Panc1 (cell line): Measurements from ENCODE around the gene MRPL50. TPM values are rescaled to one million over a fixed set of nuclear protein-coding genes. Genes with fewer than 3 reads are reported as not detected.

Experiments
- ATAC-seq: fragments of 200-7000 bp; cut with Tn5 transposase; 2 replicates; pipeline ENCODE4 v1.9.1; 2020; ENCODE audit warnings: mild to moderate bottlenecking, moderate library complexity
- BruUV-seq: library from RNA; stranded (reverse); fragments of 400-500 nt; replicated peaks from 2 replicates; lab custom pipeline; 2021; lab: Mats Ljungman, UMichigan
- CTCF ChIA-PET: fragments of 300-600 bp; sonication (Branson Sonifier 250); formaldehyde crosslinking; loops from one replicate; lab custom pipeline; 2022; ENCODE audit warnings: antibody characterized with exemption; lab: Charles Lee
- POLR2A ChIA-PET: fragments of 300-600 bp; sonication (Branson Sonifier 250); formaldehyde crosslinking; loops from one replicate; lab custom pipeline; 2022; ENCODE audit warnings: antibody characterized with exemption; lab: Charles Lee
- DNase-seq: peaks from one replicate; pipeline ENCODE4 v3.0.0-alpha.2; 2010; ENCODE audit warnings: low read depth, low spot score
- H3K27ac ChIP-seq: 2 replicates; pipeline ENCODE4 v1.5.1; 2011; ENCODE audit warnings: mild to moderate bottlenecking, low read length, inconsistent platforms
- H3K27me3 ChIP-seq: fragments of 200-500 bp; sonication (Bioruptor generic); 2 replicates; pipeline ENCODE4 v1.6.0; 2014; ENCODE audit warnings: low read length, inconsistent platforms; ENCODE audit not compliant: control insufficient read depth, insufficient read depth
- H3K36me3 ChIP-seq: fragments of 200-500 bp; sonication (Bioruptor generic); 2 replicates; pipeline ENCODE4 v1.5.1; 2014; ENCODE audit warnings: inconsistent platforms, mild to moderate bottlenecking, low read length, moderate library complexity; ENCODE audit not compliant: control insufficient read depth, insufficient read depth
- H3K4me1 ChIP-seq: 2 replicates; pipeline ENCODE4 v1.5.1; 2011; ENCODE audit warnings: inconsistent platforms, mild to moderate bottlenecking, low read length, moderate library complexity; ENCODE audit not compliant: control insufficient read depth, insufficient read depth
- H3K4me3 ChIP-seq, 2 experiments: 2 replicates each; pipeline ENCODE4 v1.5.1; 2011 to 2012; ENCODE audit warnings: low read depth in 2 of 2, low read length in 2 of 2, mild to moderate bottlenecking in 2 of 2, inconsistent platforms in 1 of 2, moderate library complexity in 1 of 2
- H3K9me3 ChIP-seq: fragments of 200-500 bp; sonication (Bioruptor generic); 2 replicates; pipeline ENCODE4 v1.5.1; 2014; ENCODE audit warnings: low read depth, mild to moderate bottlenecking, inconsistent platforms, low read length, moderate library complexity; ENCODE audit not compliant: control insufficient read depth, insufficient read depth
- POLR2AphosphoS5 ChIP-seq: IDR thresholded peaks from 2 replicates; pipeline ENCODE4 v1.6.1; 2012; ENCODE audit warnings: mild to moderate bottlenecking, low read depth, low read length, moderate library complexity
- SIN3A ChIP-seq: IDR thresholded peaks from 2 replicates; pipeline ENCODE4 v1.6.1; 2012; ENCODE audit warnings: low read depth, mild to moderate bottlenecking, low read length, moderate library complexity, borderline replicate concordance; ENCODE audit not compliant: insufficient read depth
- TCF7L2 ChIP-seq: IDR thresholded peaks from 2 replicates; pipeline ENCODE4 v1.6.1; 2011; ENCODE audit warnings: mild to moderate bottlenecking, low read depth, low read length, inconsistent platforms
- in situ Hi-C: cut with HindIII; loops from 2 replicates; pipeline ENCODE4 v1.10.0; 2016; ENCODE audit warnings: low sequenced_read_pairs, low pct_unique_long_range_greater_than_20kb
- intact Hi-C: fragments of 100-400 bp; cut with micrococcal nuclease; formaldehyde crosslinking; loops from one replicate; pipeline ENCODE4 v1.10.0; 2022; ENCODE audit not compliant: unreplicated experiment
- total RNA-seq: library from RNA; stranded (reverse); gene quantifications from one replicate; pipeline ENCODE4 v1.2.1, GENCODE V29; 2021; ENCODE audit not compliant: unreplicated experiment
- TF ChIP-seq, protein P1 (sequence below), 2 experiments: IDR thresholded peaks; 2 replicates each; pipeline ENCODE4 v1.6.1; 2011 to 2012; ENCODE audit warnings: low read depth in 2 of 2, control low read depth in 1 of 2, low read length in 1 of 2, mild to moderate bottlenecking in 1 of 2, moderate library complexity in 1 of 2; ENCODE audit not compliant: insufficient read depth in 1 of 2
- TF ChIP-seq, protein P2 (sequence below): fragments of 450-650 bp; IDR thresholded peaks from 2 replicates; pipeline ENCODE4 v1.5.1; 2017; ENCODE audit warnings: mild to moderate bottlenecking

MRPL50 gene
- total RNA-seq, 1 experiment from 2014 or later: 7.2 TPM

DNA sequence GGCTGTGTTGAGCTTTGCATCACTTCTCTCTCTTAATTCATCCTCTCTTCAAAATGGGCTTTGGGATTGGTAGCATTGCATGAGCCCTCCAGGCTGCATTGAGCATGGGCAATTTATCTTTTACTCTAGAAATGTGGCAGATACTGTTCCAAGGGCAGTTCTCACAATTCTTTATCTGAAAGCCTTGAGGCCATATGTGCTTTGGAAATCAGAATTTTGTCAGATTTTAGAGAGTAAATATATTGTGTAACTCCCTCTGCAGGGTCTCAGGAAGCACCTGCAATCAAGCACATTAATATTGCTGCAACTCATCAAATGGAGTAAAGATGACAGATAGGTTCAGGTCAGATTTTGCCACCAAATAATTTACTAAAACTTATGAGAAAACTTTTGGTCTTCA, 19.6 kb upstream of the MRPL50 start:
- CTCF ChIA-PET: no interaction called here
- TF ChIP-seq SIN3A (no peak), TCF7L2 (no peak), POLR2AphosphoS5 (no peak)
- TF ChIP-seq, protein P1, sequence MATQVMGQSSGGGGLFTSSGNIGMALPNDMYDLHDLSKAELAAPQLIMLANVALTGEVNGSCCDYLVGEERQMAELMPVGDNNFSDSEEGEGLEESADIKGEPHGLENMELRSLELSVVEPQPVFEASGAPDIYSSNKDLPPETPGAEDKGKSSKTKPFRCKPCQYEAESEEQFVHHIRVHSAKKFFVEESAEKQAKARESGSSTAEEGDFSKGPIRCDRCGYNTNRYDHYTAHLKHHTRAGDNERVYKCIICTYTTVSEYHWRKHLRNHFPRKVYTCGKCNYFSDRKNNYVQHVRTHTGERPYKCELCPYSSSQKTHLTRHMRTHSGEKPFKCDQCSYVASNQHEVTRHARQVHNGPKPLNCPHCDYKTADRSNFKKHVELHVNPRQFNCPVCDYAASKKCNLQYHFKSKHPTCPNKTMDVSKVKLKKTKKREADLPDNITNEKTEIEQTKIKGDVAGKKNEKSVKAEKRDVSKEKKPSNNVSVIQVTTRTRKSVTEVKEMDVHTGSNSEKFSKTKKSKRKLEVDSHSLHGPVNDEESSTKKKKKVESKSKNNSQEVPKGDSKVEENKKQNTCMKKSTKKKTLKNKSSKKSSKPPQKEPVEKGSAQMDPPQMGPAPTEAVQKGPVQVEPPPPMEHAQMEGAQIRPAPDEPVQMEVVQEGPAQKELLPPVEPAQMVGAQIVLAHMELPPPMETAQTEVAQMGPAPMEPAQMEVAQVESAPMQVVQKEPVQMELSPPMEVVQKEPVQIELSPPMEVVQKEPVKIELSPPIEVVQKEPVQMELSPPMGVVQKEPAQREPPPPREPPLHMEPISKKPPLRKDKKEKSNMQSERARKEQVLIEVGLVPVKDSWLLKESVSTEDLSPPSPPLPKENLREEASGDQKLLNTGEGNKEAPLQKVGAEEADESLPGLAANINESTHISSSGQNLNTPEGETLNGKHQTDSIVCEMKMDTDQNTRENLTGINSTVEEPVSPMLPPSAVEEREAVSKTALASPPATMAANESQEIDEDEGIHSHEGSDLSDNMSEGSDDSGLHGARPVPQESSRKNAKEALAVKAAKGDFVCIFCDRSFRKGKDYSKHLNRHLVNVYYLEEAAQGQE (IDR thresholded peaks at IDR 0.05; ENCODE audit: insufficient read depth in 1 of 2, low read depth in 2 of 2, low read length in 1 of 2): no peak
- TF ChIP-seq, protein P2, sequence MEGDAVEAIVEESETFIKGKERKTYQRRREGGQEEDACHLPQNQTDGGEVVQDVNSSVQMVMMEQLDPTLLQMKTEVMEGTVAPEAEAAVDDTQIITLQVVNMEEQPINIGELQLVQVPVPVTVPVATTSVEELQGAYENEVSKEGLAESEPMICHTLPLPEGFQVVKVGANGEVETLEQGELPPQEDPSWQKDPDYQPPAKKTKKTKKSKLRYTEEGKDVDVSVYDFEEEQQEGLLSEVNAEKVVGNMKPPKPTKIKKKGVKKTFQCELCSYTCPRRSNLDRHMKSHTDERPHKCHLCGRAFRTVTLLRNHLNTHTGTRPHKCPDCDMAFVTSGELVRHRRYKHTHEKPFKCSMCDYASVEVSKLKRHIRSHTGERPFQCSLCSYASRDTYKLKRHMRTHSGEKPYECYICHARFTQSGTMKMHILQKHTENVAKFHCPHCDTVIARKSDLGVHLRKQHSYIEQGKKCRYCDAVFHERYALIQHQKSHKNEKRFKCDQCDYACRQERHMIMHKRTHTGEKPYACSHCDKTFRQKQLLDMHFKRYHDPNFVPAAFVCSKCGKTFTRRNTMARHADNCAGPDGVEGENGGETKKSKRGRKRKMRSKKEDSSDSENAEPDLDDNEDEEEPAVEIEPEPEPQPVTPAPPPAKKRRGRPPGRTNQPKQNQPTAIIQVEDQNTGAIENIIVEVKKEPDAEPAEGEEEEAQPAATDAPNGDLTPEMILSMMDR: no peak
- DNase-seq (no peak), ATAC-seq (no peak)
- no peaks in the 10 kb centered on the region for H3K36me3 ChIP-seq
- H3K4me1 ChIP-seq: no peaks in the 10 kb centered on the region
- no peak overlapping the region for H3K27ac ChIP-seq
- POLR2A ChIA-PET: no interaction called here
- H3K27me3 ChIP-seq: peaks cover 13% of the 10 kb centered on the region
- BruUV-seq: no TSS peak
- in situ Hi-C loops (no loop called here), intact Hi-C loops (no loop called here)
- H3K4me3 ChIP-seq: no peak overlapping the region
- H3K9me3 ChIP-seq: peaks cover 4% of the 10 kb centered on the region; the same call in 1 of the 2 replicates

DNA sequence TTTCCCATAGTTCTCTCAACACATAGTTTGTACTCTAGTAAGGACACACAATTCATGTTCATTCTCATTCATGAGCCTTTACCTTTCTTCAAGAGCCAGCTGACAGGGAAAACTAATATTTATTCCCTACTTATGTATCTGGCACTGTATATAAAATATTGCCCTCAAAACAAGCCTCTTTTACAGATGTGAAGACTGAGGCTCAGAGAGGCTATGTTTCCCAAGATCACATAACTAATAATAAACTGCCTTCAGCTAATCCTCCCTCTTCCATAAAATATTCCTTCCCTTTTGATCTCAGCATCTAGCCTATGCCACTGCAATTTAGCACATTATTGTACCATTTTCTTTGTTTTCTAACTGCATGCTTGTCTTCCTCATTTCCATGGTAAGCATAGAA, 19.0 kb upstream of the MRPL50 start:
- TF ChIP-seq POLR2AphosphoS5: no peak
- TF ChIP-seq TCF7L2: no peak
- ChIA-PET POLR2A (no interaction called here), CTCF (no interaction called here)
- Histone ChIP-seq H3K4me1 (no peaks in the 10 kb centered on the region), H3K4me3 (no peak overlapping the region), H3K27me3 (peaks cover 13% of the 10 kb centered on the region), H3K27ac (no peak overlapping the region), H3K36me3 (no peaks in the 10 kb centered on the region), H3K9me3 (peaks cover 4% of the 10 kb centered on the region; the same call in 1 of the 2 replicates)
- BruUV-seq: no TSS peak
- in situ Hi-C loops: no loop called here
- DNase-seq: no peak
- no peak for ATAC-seq
- intact Hi-C loops: no loop called here

DNA sequence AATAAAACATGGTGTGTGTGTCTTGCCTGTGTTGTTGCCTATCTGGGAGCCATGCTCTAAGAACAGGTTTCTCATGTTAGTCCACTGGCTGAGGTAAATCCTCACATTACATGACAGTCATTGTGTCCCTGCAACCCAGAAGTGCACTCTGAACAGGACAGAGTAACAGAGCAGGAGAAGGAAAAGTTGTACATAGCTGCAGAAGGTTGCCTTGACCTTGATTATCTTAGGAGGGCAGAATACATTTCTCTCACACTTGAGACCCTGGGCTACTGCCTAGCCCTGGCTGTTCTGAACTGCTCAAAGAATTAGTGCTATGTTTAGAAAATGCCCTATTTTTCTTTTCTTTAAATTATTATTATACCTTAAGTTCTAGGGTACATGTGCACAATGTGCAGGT, 17.2 kb upstream of the MRPL50 start:
- CTCF ChIA-PET: no interaction called here
- BruUV-seq: no TSS peak
- H3K9me3 ChIP-seq: peaks cover 4% of the 10 kb centered on the region; the same call in 1 of the 2 replicates

More for the DNA sequence above, 17.2 kb upstream of the MRPL50 start:
- no peak for TF ChIP-seq TCF7L2
- TF ChIP-seq, protein P2: no peak
- no peak for TF ChIP-seq POLR2AphosphoS5
- TF ChIP-seq SIN3A: no peak
- TF ChIP-seq, protein P1 (IDR thresholded peaks at IDR 0.05; ENCODE audit: insufficient read depth in 1 of 2, low read depth in 2 of 2, low read length in 1 of 2): no peak
- Histone ChIP-seq H3K27me3 (peaks cover 13% of the 10 kb centered on the region), H3K36me3 (no peaks in the 10 kb centered on the region), H3K4me1 (no peaks in the 10 kb centered on the region), H3K4me3 (no peak overlapping the region), H3K27ac (no peak overlapping the region)
- ATAC-seq (no peak), DNase-seq (no peak)
- intact Hi-C loops: no loop called here
- in situ Hi-C loops: no loop called here
- POLR2A ChIA-PET: no interaction called here
